ENCODE measurements around the gene TRPM3.

TRPM3 gene

DNA sequence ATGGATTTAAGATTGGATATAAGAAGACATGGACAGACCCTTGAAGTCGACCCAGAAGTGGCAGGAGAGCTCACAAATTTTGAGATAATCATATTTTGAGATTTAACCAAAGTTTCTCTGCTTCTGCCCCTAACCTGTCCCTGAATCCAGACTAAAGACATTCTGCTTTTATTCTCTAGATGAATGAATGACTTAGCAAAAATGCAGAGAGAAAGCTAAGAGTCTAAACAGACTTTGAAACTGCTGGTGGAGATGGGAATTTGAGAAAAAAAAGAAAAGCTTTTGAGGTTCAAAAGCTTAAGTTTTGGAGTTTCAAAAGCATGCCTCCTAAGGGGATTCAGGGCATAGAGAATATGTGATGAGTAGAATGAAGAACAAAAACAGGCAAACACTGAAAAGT, 621.8 kb downstream of the TRPM3 start:
- no peak for DNase-seq

DNA sequence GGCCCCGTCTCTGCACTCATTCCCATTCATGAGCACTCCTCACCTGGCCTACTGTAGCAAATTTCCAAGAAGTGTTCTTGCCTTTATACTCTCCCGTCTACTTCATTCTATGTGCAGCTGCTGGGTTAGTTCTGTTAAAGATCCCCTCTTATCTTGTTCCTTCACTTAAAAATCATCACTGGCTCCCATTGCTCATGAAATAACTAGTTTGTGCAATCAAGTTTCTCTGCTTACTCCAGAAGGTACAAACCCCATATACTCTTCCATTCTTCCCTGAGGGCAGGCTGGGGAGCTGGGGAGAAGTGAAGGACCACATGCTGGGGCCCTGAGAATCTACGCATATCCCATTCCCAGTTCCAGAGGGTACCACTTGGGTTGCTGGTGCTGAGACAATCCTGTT, 622.6 kb downstream of the TRPM3 start:
- no peak for DNase-seq

DNA sequence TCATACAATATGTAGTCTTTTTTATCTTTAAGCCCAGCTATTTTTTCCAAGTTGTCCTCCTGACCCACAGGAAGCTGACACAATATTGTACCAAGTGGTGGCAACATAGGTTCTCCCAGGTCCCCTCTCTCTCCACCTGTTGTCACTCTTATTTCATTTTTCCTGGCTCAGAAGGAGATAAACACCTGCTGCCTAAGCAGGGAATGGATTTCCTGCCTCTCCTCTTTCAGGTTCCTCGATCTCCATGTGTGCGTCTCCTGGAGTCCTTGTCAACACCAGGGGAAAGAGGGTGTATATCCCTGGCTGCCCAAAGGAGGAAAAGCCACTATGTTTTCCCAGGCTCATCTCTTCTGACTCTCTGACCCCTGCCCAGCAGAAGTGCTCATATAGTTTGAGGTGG, 625.2 kb downstream of the TRPM3 start:
- DNase-seq: no peak

DNA sequence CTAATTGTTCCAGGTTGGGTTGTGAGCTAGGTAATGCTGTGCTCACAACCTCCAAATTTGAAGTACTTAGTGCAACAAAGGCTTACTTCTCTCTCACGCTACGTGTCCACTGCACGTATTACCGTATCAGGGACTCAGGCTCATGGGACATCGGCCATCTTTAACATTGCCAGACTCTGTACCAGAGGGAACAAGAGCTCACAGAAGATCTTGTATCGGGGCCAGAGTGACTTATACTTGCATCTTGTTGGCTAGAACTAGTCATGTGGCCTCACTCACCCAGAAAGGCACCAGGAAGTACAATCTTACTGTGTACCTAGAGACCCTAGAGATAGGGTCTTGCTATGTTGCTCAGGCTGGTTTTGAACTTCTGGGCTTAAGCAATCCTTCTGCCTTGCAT, 625.9 kb downstream of the TRPM3 start:
- DNase-seq: no peak

DNA sequence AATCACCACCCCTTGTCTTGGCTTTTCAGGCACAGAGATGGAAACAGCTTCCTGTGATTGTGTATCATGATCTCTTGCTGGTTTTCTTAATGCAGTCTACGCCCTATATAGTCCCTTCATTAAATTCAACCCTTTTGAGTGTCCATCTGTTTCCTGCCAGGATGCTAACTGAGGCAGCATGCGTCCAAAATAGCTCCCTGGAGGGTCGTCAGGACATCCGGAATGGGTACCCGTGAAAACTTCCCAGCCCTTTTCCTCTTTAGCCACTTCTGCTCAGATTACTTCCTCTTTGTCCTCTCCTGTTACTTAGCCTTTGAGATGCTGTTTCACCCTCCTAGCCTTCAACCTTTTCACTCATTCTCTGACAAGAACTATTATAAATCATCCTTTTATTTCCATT, 627.2 kb downstream of the TRPM3 start:
- DNase-seq: no peak

DNA sequence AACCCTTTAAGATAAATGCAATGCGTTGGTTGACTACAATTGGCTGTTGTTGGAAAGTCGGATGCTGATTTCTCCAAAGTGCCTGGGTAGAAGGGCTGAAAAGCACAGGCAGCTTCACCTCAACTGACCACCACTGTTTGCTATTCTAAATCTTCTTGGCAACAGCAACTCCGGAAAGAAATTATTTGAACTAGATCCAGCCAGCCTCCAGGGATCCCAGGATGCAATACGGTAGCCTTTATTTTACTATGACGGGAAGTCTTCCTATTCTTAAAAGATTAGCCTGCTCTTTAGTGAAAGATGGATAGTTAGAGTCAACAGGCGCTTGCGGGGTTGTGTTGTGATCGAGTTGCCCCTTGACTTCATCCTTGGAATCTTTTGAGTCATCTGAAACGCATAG, 628.4 kb downstream of the TRPM3 start:
- DNase-seq: no peak

DNA sequence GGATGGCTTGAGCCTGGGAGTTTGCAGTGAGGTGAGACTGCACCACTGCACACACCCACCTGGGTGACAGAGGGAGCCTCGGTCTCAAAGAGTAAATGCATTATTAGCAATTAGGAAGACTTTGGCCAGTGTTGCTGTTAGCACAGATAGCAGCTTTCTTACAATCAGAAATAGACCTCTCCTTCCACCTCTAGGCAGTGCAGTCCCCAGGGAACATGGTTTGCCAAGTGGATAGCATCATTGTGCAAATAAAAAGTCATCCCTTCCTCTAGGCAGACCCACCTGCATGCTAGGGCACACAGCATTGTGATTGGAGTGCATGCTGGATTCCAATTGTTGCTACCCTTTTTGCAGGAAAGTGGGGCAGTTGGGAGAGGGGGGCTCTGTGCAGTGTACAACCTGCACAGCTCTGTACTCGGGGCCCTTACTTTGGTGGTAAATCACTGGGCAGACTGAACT, 629.1 kb downstream of the TRPM3 start:
- peak; percentile 46 for DNase-seq

DNA sequence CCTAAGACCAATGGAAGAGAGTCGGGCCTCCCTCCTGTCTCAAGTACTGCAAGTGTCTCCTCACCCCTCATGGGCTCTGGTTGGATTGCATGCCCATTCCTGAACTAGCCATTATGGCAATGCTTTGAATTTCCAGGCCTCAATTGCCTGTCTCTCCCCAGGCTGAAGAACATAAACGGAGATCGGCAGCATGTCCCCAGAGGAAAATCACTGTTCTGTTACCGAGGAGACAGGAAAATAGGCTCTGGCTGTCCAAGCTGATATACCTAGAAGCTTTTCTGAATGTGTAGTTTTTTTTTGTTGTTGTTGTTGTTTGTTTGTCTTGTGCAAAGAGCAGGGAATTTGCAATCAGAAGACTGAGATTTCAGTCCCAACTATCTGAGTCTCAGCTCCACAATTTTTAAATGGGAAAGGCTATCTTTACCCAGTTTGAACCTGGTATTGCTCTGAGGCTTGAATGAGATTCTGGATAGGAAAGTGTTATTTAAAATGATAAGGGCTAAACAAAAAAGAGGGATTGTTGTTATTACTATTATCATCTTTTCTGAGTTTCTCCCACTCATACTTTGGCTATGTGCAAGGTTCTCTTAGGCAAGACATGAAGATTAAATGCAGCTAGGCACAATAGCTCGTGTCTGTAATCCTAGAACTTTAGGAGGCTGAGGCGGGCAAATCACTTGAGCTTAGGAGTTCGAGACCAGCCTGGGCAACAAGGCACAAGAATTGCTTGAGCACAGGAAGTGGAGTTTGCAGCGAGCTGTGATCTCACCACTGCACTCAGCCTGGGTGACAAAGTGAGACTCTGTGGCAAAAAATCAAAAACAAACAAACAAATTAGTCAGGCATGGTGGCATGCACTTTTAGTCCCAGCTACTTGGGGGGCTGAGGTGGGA, 629.7 kb downstream of the TRPM3 start:
- DNase-seq: no peak

DNA sequence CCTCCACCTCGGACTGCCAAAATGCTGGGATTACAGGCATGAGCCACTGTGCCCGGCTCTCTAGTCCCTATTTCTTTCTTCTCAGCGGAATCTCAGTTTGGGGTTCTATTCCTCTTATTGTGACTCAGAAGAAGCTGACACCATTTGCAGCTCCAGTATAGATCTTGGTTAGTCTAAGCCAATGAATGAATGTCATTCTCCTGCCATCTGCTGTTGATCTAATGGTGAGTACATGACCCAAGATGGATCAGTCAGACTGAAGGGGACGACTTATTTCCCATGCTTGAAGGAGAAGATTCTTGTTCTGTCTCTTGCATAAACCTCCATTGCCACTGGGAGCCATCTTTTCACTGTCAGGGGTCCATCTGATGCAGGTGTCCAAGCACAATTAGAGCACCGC, 630.9 kb downstream of the TRPM3 start:
- no peak for DNase-seq

DNA sequence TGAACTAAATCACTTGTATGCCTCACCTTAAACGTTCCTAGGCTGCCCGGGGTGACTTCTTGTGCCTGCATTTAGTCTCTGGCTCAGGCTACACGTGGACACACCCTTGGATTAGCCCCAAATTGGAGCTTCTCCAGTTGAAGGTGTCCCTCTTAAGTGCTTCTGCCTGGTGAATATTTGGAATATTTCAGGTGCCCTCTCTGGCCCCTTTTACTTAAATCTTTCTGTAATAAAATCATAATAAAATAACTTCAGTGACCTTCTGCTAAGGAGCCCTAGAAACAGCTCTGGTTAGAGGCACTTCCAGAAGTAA, 632.7 kb downstream of the TRPM3 start:
- DNase-seq: no peak

DNA sequence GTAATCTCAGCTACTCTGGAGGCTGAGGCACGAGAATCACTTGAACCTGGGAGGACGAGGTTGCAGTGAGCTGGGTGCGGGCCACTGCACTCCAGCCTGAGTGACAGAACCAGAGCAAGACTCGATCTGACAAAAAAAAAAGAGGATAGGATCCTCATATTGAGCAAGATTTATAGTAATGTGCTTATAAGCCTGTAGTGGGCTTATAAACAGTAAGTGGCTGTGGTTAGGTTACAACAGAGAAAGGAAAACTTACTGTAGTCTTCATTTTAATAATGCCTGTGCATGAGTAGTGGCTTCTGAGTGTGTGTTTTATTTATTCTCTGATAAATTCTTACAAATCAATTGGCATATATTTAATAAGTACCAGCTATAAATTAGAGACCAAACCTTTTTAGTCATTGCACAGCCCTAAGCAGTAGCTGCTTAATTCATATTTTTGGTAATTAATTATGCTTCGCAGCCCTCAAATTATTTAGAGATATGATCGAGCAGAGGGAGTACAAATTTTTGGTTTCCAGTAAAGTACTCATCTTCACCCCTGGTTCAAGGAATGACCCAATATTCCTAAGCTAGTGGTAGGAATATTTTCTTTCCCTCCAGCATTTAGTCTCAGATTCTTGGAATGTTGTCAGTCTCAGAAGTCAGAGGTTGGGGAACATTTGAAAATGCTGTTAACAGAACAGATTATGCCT, 633.2 kb downstream of the TRPM3 start:
- no peak for DNase-seq

DNA sequence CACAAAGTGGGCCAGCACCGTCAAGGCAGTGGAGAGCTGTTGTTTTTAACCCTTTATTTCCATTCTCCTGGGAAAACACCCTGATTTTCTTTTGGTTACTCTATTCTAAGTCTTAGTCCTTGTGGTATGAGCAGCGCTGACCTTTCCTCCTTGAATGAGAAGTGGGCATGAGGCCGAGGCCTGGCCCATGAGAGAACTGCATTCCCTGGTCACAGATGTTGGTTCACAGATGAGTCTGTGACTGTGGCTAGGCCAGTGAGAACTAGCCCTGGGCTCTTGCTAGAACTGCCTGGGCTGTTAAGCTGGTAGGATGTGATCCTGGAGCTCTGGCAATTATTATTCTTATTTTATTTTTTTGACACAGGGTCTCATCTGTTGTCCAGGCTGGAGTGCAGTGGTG, 635.3 kb downstream of the TRPM3 start:
- DNase-seq: no peak

DNA sequence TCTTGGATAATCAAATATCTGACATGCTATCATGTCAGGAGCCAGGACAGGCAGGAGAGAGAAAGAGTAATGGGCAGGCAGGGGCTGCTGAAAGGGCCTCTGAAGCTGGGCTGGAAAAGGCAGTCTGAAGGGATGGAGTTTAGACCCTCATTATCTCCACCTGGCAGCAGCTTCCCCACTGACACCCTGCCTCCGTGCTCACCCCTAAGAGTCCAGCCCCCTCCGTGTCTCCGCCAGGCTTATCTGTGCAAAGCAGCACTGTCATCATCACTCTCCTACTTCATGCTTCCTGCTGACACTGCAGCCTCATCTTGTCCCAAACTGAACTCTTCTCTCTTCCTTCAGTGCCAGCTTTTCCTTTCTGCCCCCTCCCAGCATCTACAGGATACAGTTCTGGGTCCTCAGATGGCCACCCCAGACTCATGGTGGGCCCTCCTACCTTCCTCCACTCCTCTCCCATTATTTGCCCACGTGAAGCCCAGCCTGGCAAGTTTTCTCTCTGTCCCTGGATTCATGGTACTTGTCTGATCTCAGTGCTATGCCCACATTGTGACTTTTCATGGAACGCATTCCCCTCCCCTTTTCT, 636.1 kb downstream of the TRPM3 start:
- no peak for DNase-seq

DNA sequence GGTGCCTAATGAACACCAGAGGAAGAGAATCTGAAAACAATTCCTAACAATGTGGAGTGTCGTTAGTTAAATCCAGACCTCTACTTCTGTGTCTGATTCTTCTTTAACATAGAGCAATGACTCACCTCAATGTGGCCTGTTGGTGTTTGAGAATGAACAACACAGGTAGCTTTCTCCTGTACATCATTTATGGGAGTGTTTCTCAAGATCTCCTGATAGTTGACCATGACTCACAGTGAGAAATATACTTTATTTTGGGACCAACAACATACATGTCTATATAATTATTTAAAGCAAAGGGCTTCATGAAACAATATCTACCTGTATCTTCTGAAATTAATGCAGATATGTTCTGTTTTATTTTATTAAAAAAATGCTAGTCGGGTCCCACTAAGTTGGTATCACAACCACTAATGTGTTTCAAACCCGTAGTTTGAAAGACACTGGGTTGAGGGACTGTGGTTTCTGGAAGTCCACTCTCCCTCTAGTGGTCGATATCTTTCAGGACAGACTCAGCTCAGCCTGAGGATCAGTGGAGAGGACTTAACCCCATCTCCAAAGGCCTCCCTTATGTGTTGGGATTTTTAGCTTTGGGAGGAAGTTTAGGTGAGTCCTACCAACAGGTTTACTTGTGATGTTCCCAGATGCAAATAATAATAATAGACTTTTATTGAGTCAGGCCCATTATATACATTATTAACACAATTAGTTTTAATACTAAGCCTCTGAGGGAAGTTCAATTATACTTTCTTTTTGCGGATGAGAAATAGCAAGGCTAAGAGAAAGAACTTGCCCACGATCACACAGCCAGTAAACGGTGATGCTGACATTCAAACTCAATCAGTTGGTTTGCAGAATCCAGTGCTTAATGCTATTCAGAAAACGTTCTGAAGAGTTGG, 636.9 kb downstream of the TRPM3 start:
- peak; percentile 75 for DNase-seq

DNA sequence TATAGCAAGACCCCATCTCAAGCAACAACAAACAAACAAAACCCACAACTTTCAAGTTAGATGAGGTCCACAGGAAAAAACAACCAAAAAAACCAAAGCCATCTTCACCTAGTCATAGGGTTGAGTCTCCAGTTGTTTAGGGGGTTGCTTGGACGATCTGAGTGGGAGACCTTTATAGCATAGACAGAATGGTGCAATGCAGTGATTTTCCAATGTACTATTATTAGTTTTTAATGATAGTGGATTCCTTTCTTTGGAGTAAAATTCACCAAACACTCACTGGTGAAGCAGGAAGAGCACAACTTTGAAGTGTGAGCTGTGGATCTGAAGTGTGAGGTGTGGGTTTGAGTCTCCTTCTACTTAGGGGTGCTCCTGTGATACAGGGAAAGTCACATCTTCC, 640.0 kb downstream of the TRPM3 start:
- no peak for DNase-seq

DNA sequence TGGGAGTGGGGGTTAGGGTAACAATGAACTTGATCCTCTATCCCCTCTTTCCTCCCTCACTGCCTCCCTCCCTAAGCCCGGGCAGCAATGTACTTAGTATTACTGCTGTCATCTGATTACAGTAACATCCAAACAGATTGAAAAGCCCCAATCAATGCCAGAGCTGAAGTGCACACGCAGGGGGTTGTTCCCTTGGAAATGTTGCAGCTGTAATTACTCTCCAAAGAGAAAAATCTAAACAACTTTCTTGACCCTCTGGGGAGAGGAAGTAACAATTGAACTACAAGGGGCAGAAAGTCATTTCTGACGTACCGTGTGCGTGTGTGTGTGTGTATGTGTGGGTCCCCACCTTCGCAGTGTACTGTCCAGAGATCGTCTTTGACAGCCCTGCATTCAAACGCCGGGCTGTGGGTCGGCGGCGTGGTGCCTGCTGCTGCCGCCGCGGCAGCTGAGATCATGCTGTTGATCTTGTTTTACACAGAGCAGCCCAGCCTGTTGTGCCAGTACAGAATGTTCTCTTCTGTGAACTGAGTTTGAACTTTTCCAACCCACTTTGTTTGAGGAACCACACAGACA, 640.9 kb downstream of the TRPM3 start:
- DNase-seq: peak; percentile 63

DNA sequence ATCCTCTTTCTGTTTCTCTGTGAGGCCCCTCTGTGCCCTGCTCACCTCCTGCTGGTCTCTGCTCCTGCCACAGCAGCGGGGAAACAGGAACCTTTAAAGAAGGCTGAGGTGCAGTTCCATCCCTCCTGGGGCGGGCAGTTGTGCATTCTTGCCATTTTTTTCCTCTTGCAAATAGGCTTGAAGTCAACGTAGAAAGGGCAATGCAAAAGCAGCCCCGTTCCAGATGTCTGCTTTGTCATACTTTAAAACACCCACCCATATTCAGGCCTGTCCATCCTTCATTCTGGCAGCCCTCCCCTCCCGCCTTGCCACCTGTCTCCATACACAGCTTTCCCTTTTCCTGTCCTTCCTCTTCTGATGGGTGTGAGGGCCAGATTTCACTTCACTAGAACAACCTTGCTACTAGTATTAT, 641.5 kb downstream of the TRPM3 start:
- peak; percentile 34 for DNase-seq

Data from DMS53 (cell line).